ENCODE measurements around the gene PNKP.
A peak's percentile ranks its signal among the peaks of the same experiment; 100 is the strongest.

- TF ChIP-seq CTCF (IDR thresholded peaks at IDR 0.05) = no peak
- TF ChIP-seq POLR2A (IDR thresholded peaks at IDR 0.05) = peak; percentile 80
Observed at GRCh38 chr19:49850487-49851342, 16.7 kb downstream of the PNKP start, which contains the start of gene PTOV1.
